SK-N-SH treated with all-trans-retinoic acid at 6 μM for 48 hours (cell line): ENCODE results near the gene ABHD8.

ENCODE experiments used
- BACH2 ChIP-seq: fragments of 250-450 bp; sonication (Bioruptor Pico); IDR thresholded peaks from 2 replicates; pipeline ENCODE4 v1.9.0; 2021; ENCODE audit warnings: mild to moderate bottlenecking, borderline replicate concordance
- CREB5 ChIP-seq: fragments of 250-450 bp; sonication (Bioruptor Pico); IDR thresholded peaks from 2 replicates; pipeline ENCODE4 v1.5.1; 2020; ENCODE audit warnings: low read depth, mild to moderate bottlenecking, moderate library complexity
- CSRNP3 ChIP-seq: fragments of 250-450 bp; sonication (Bioruptor Pico); IDR thresholded peaks from 2 replicates; pipeline ENCODE4 v1.5.1; 2021; ENCODE audit warnings: mild to moderate bottlenecking, moderate library complexity
- GLIS3 ChIP-seq: fragments of 250-450 bp; sonication (Bioruptor Pico); IDR thresholded peaks from 2 replicates; pipeline ENCODE4 v1.5.0; 2020; ENCODE audit warnings: mild to moderate bottlenecking, moderate library complexity
- POU6F1 ChIP-seq: fragments of 250-450 bp; sonication (Bioruptor Pico); IDR thresholded peaks from 2 replicates; pipeline ENCODE4 v1.8.0; 2021; ENCODE audit warnings: low read depth, mild to moderate bottlenecking, moderate library complexity, borderline replicate concordance
- RARB ChIP-seq: fragments of 250-450 bp; sonication (Bioruptor Pico); IDR thresholded peaks from 2 replicates; pipeline ENCODE4 v1.8.0; 2021; ENCODE audit warnings: mild to moderate bottlenecking, moderate library complexity
- TCF4 ChIP-seq: fragments of 250-450 bp; sonication (Bioruptor Pico); IDR thresholded peaks from 2 replicates; pipeline ENCODE4 v1.8.0; 2021; ENCODE audit warnings: mild to moderate bottlenecking, moderate library complexity, borderline replicate concordance
- ZFP3 ChIP-seq: fragments of 250-450 bp; sonication (Bioruptor Pico); IDR thresholded peaks from 2 replicates; pipeline ENCODE4 v1.5.0; 2020; ENCODE audit warnings: mild to moderate bottlenecking, moderate library complexity
- ZFP30 ChIP-seq: fragments of 450-650 bp; formaldehyde crosslinking; IDR thresholded peaks from 2 replicates; pipeline ENCODE4 v1.5.0; 2022; ENCODE audit warnings: mild to moderate bottlenecking, moderate library complexity
- ZNF565 ChIP-seq: fragments of 450-650 bp; formaldehyde crosslinking; conservative IDR thresholded peaks from 2 replicates; pipeline ENCODE4 v1.5.0; 2020; ENCODE audit warnings: low read depth, mild to moderate bottlenecking, moderate library complexity

GRCh38 chr19:17325133-17325532 is 21.9 kb upstream of the ABHD8 start:
- TF ChIP-seq RARB (CRISPR knock-in tag): no peak
- TF ChIP-seq POU6F1 (CRISPR knock-in tag): no peak
- no peak for TF ChIP-seq ZFP30 (CRISPR knock-in tag)
- no peak for TF ChIP-seq BACH2 (CRISPR knock-in tag)
- TF ChIP-seq ZFP3 (CRISPR knock-in tag): no peak
- no peak for TF ChIP-seq ZNF565 (CRISPR knock-in tag)
- no peak for TF ChIP-seq CSRNP3 (CRISPR knock-in tag)
- TF ChIP-seq GLIS3 (CRISPR knock-in tag): no peak
- no peak for TF ChIP-seq CREB5 (CRISPR knock-in tag)
- no peak for TF ChIP-seq TCF4 (CRISPR knock-in tag)
